ENCODE measurements around the gene TRNT1.
A peak's percentile ranks its signal among the peaks of the same experiment; 100 is the strongest.

TRNT1 gene

GRCh38 chr3:3179407-3180094 lies 52.8 kb downstream of the TRNT1 start, which contains the start of gene CRBN:
Gene CRBN (minus strand): TSS chr3:3179691. CDS start chr3:3179687, 4 bp downstream.
- DNase-seq, result peak; percentile 73 to 74

DNA sequence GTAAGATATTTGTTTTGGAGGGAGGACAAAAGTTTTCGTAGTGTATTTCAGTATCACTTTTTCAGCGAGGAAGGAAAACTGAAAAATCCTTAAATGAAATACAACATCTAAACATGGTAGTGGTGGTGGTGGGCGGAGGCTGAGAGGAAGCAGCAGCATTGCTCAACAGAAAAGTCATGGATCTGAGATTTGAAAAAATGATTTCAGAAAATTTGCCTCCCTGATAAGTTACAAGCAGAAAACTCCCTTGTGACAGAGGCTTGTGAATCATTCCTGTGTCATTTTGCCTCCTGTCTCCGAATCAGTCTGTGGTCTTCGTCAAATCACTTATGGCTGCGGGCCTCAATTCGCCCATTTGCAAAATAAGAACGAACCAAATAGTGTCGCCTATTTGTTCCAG lies 53.7 kb downstream of the TRNT1 start:
- no peak for DNase-seq

GRCh38 chr3:3184876-3185275 lies 58.1 kb downstream of the TRNT1 start:
- DNase-seq, result no peak

DNA sequence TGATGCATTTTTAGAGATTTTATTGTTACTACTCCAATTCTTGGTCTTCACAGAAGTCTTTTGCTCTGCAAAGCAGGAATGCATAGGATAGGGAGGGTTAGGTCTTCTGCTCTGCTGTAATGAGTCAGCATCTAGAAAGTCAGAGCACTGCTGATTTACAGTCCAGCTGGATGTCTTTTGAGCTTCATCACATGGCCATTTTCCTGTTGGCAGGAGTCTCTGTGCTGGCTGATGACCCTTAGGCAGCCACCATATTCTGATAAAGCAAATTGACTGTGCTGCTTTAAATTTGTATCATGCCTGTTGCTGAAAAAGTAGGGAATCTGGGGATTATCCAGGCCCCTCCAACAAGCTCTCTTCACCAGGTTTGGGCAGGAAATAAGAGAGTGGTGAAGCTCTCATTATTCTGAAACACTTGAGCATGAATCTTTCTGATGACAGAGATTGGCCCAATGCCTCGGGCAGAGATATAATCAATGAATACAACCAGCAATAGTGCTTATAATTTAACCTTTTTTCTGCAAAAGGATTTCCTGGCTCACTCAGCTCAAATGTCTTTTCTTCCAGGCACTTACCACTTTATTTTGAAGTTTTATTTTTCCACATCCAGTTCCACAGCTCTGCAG lies 62.5 kb downstream of the TRNT1 start:
- peak in 1 of 2 donors; percentile 28 for DNase-seq

GRCh38 chr3:3189961-3190360 lies 63.2 kb downstream of the TRNT1 start:
- no peak for DNase-seq

- peak in 1 of 2 donors; percentile 70 for DNase-seq
Observed at GRCh38 chr3:3191675-3192285, 65.0 kb downstream of the TRNT1 start.

GRCh38 chr3:3192286-3192675 lies 65.5 kb downstream of the TRNT1 start:
- DNase-seq, result no peak

GRCh38 chr3:3194861-3195260 lies 68.1 kb downstream of the TRNT1 start:
- DNase-seq, result no peak

- no peak for DNase-seq
Observed at GRCh38 chr3:3196148-3196861, 69.6 kb downstream of the TRNT1 start.

Data from bone marrow (tissue), 2 donors.